Kidney epithelial cell (primary cell): ENCODE measurements around the gene MPG. TPM values are rescaled to one million over a fixed set of nuclear protein-coding genes. Genes with fewer than 3 reads are reported as not detected.

Source experiments
- DNase-seq: peaks from one replicate; pipeline ENCODE4 v3.0.0-alpha.2; 2010; ENCODE audit warnings: low read depth
- H3K27me3 ChIP-seq: 2 replicates; pipeline ENCODE4 v1.6.0; 2011; ENCODE audit warnings: low read length; ENCODE audit not compliant: control insufficient read depth, insufficient read depth
- H3K36me3 ChIP-seq: 2 replicates; pipeline ENCODE4 v1.5.1; 2011; ENCODE audit warnings: low read length; ENCODE audit not compliant: control insufficient read depth, insufficient read depth
- H3K4me3 ChIP-seq: 2 replicates; pipeline ENCODE4 v1.5.1; 2011; ENCODE audit warnings: low read depth, mild to moderate bottlenecking, control low read depth, low read length
- CTCF ChIP-seq: IDR thresholded peaks from 2 replicates; pipeline ENCODE4 v1.5.1; 2011; ENCODE audit warnings: mild to moderate bottlenecking, moderate library complexity, low read length, control low read depth, inconsistent platforms; ENCODE audit not compliant: insufficient read depth, poor library complexity, severe bottlenecking
- total RNA-seq: library from RNA; depleted of rRNA; stranded (reverse); fragments of >200 nt; gene quantifications from 2 replicates; pipeline ENCODE4 v1.2.3, GENCODE V29; 2015

MPG gene
- total RNA-seq, 1 donor from 2014 or later: 130 TPM

- TF ChIP-seq CTCF: no peak
- no peak overlapping the region for H3K4me3 ChIP-seq
- H3K27me3 ChIP-seq: no peaks in the 10 kb centered on the region
- no peaks in the 10 kb centered on the region for H3K36me3 ChIP-seq
- DNase-seq: no peak
These were observed 13.5 kb downstream of the MPG start for GRCh38 chr16:91484-91883.

- peaks cover 1% of the 10 kb centered on the region for H3K36me3 ChIP-seq
- H3K27me3 ChIP-seq: no peaks in the 10 kb centered on the region
- no peak for DNase-seq
- no peak for TF ChIP-seq CTCF
- H3K4me3 ChIP-seq: no peak overlapping the region
These were observed 14.7 kb downstream of the MPG start for GRCh38 chr16:92431-93339.

- H3K36me3 ChIP-seq: peaks cover 1% of the 10 kb centered on the region
- DNase-seq: no peak
- no peak for TF ChIP-seq CTCF
- no peak overlapping the region for H3K4me3 ChIP-seq
- no peaks in the 10 kb centered on the region for H3K27me3 ChIP-seq
These were observed 16.9 kb downstream of the MPG start for GRCh38 chr16:94918-95265.

- DNase-seq: no peak
- H3K4me3 ChIP-seq: no peak overlapping the region
- no peaks in the 10 kb centered on the region for H3K27me3 ChIP-seq
- H3K36me3 ChIP-seq: peaks cover 1% of the 10 kb centered on the region
- peak; percentile 100 for TF ChIP-seq CTCF
These were observed 18.9 kb downstream of the MPG start for GRCh38 chr16:96935-97381.

- Histone ChIP-seq H3K36me3 (peaks cover 1% of the 10 kb centered on the region), H3K27me3 (no peaks in the 10 kb centered on the region), H3K4me3 (no peak overlapping the region)
- TF ChIP-seq CTCF: no peak
- no peak for DNase-seq
These were observed 19.8 kb downstream of the MPG start for GRCh38 chr16:97822-98221.

GRCh38 chr16:100989-101388 is 23.0 kb downstream of the MPG start:
- Histone ChIP-seq H3K36me3 (peaks cover 5% of the 10 kb centered on the region), H3K27me3 (no peaks in the 10 kb centered on the region), H3K4me3 (no peak overlapping the region)
- no peak for DNase-seq
- no peak for TF ChIP-seq CTCF
